ENCODE results near the gene CRACR2B. TPM values are rescaled to one million over a fixed set of nuclear protein-coding genes. Genes with fewer than 3 reads are reported as not detected.

The CRACR2B gene
- total RNA-seq: 5.7 TPM

DNA sequence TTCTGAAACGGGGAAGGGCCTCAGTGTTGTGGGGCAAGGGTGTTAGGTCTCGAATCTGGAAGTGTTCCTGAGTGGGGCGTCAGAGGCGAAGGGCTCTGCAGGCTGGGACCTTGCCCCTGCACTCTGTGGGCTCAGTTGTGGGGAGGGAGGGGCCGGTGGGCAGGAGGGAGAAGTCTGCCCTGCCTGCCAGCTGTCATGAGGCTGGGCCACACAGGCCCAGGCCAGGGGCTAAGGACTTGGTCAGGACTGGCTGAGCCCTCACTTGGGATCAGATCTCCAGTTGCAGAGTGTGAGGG lies at the start of gene CRACR2B:
Gene CRACR2B, plus strand, starts transcription at position 23 of the 296 bp plus-strand sequence. CDS start 689 bp downstream, outside the sequence.
- Histone ChIP-seq H3K36me3 (ENCODE audit: control insufficient read depth in 3 of 3, insufficient read depth in 3 of 3, low read length in 3 of 3) (peaks cover 12 to 20% (median 19%) of the 10 kb centered on the region in 3 donors), H3K4me3 (ENCODE audit: low read length in 3 of 3) (peak within 1 kb of the TSS; percentile 7 to 52 (median 49)), H3K27me3 (ENCODE audit: control insufficient read depth in 3 of 3, insufficient read depth in 3 of 3, low read length in 3 of 3) (peaks cover 13 to 63% (median 26%) of the 10 kb centered on the region in 3 donors), H3K27ac (ENCODE audit: low read depth, low read length) (peak within 1 kb of the TSS; percentile 40), H3K9ac (ENCODE audit: low read depth in 1 of 3, low read length in 3 of 3) (peak within 1 kb of the TSS; percentile 43 to 62 (median 45)), H3K4me1 (ENCODE audit: control insufficient read depth in 3 of 3, insufficient read depth in 3 of 3, low read length in 3 of 3) (peaks cover 54 to 74% (median 55%) of the 10 kb centered on the region in 3 donors), H3K9me3 (ENCODE audit: control insufficient read depth in 3 of 3, low read length in 3 of 3) (no peaks in the 10 kb centered on the region)

DNA sequence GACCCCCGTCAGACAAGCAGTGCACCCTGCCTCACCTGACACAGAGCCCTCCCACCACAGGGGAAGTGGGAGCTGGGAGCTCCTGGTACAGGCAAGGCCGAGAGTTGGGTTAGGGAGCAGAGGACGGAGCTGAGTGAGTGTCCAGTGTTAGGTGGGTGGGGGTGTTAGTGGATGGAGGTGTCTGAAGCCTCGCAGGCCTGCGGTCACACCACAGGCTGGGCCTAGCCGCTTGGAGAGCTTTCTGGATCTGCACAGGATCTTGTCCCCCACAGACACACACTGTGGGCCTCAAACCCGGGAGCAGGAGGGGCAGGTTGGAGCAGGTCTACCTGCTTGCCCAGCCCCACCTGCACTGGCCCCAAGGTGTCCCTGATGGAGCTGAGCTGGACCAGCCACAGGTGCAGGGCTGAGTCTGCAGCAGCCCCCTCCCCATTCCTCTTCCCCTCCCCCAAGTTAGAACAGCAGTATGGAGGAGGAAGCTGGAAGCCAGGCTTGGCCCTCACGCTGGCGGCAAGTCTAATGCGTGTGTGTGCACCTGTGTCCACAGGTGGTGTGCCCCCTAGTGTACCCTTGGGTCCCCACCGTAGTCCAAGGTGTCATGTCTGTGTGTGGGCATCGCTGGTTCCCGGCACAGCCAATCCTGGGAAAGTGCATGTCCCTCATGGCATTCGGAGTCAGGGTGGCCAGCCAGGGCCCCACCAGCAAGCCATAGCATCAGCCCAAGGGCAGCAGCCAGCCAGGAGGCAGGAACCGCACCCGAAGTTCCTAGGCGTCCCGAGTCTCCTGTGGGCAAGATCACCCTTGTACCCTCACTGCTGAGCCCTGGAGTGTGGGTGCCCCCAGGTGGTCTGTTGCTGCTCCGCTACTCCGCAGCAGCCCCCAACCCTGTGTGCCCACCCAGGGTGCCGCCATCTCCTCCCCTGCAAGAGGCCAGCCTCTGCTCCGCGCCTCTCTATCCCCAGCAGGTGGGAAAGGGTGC lies 48.5 kb upstream of the CRACR2B start:
- peaks cover 36 to 42% (median 37%) of the 10 kb centered on the region in 3 donors for H3K4me1 ChIP-seq (ENCODE audit: control insufficient read depth in 3 of 3, insufficient read depth in 3 of 3, low read length in 3 of 3)

DNA sequence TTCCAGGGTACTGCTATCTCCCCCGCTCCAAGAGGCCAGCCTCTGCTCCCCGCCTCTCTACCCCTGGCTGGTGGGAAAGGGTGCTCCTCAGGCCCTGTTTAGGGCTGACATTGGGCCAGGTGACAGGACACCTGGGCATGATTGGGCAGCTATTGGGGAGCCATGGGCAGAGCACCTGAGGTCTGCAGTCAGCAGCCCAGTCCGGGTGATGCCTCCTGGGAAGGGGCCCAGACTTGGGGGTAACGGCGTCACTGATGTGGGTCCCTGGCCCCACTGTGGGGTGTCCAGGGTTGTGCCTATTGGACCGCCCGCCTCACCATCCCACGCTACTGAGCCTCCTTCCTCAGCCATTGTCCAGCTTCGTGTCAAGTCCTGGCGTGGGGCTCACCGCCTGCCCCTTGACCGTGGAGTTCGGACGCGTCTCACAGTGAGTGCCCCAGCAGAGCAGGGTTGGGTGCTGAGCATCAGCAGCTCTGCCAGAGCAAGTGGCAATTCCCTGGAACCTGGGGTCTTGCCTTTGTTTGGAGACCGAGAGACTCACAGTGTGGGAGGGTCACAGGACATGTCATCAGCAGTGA lies 47.7 kb upstream of the CRACR2B start:
- H3K36me3 ChIP-seq (ENCODE audit: control insufficient read depth in 3 of 3, insufficient read depth in 3 of 3, low read length in 3 of 3): peaks cover 8 to 10% (median 10%) of the 10 kb centered on the region in 3 donors
- H3K4me1 ChIP-seq (ENCODE audit: control insufficient read depth in 3 of 3, insufficient read depth in 3 of 3, low read length in 3 of 3): peaks cover 34 to 39% (median 35%) of the 10 kb centered on the region in 3 donors
- no peak overlapping the region for H3K4me3 ChIP-seq (ENCODE audit: low read length in 3 of 3)
- no peaks in the 10 kb centered on the region for H3K27me3 ChIP-seq (ENCODE audit: control insufficient read depth in 3 of 3, insufficient read depth in 3 of 3, low read length in 3 of 3)
- H3K9me3 ChIP-seq (ENCODE audit: control insufficient read depth in 3 of 3, low read length in 3 of 3): no peaks in the 10 kb centered on the region
- H3K9ac ChIP-seq (ENCODE audit: low read depth in 1 of 3, low read length in 3 of 3): no peak overlapping the region
- no peak overlapping the region for H3K27ac ChIP-seq (ENCODE audit: low read depth, low read length)

More for the DNA sequence above, 48.5 kb upstream of the CRACR2B start:
- H3K27ac ChIP-seq (ENCODE audit: low read depth, low read length): no peak overlapping the region
- no peaks in the 10 kb centered on the region for H3K9me3 ChIP-seq (ENCODE audit: control insufficient read depth in 3 of 3, low read length in 3 of 3)
- peaks cover 8 to 10% (median 10%) of the 10 kb centered on the region in 3 donors for H3K36me3 ChIP-seq (ENCODE audit: control insufficient read depth in 3 of 3, insufficient read depth in 3 of 3, low read length in 3 of 3)
- no peak overlapping the region for H3K9ac ChIP-seq (ENCODE audit: low read depth in 1 of 3, low read length in 3 of 3)
- no peak overlapping the region for H3K4me3 ChIP-seq (ENCODE audit: low read length in 3 of 3)
- no peaks in the 10 kb centered on the region for H3K27me3 ChIP-seq (ENCODE audit: control insufficient read depth in 3 of 3, insufficient read depth in 3 of 3, low read length in 3 of 3)

DNA sequence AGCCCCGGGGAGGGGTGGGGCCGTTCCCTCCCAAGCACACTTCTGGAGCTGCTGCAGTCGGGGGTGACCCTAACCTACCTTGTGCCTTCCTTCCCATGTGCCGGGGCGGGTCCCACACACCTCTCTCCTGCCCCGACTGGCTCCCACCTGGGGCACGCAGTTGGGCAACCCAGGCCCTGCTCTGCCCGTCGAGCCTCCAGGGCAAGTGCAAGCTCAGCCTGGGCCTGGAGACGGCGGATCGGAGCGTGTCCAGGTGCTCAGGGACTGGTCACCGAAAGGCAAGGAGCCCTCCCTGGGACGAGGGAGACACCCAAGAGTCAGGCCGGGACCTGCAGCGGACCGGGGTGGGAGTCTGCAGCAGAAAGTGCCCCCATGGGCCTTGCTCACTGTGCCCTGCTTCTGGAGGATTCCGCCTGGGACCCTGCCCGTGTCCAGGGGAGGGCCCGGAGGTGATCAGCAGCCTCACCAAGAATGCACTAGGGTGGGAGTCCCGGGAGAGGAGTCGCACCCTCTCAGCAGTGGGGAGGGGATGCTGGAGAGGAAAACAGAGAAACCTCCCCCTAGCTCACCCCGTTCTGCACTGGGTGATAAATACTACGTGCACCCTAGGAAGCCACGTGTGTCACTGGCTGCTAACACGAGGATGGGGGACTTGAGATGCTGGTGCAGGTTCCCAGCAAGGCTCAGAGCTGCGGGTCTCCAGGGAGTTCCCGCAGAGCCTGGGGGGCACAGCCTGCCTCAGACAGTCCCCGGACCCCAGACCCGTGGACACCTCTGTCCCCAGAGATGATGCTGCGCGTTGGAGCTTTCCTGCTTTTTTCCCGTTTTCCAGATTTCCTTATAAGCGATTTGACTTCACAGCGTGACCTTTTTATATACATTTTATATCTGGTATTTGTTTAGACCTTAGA lies 45.2 kb upstream of the CRACR2B start:
- peaks cover 5 to 8% (median 7%) of the 10 kb centered on the region in 3 donors for H3K27me3 ChIP-seq (ENCODE audit: control insufficient read depth in 3 of 3, insufficient read depth in 3 of 3, low read length in 3 of 3)
- no peak overlapping the region for H3K27ac ChIP-seq (ENCODE audit: low read depth, low read length)
- peak overlapping the region in 1 of 3 donors; percentile 62 for H3K9ac ChIP-seq (ENCODE audit: low read depth in 1 of 3, low read length in 3 of 3)
- H3K4me1 ChIP-seq (ENCODE audit: control insufficient read depth in 3 of 3, insufficient read depth in 3 of 3, low read length in 3 of 3): peaks cover 21 to 26% (median 21%) of the 10 kb centered on the region in 3 donors
- H3K36me3 ChIP-seq (ENCODE audit: control insufficient read depth in 3 of 3, insufficient read depth in 3 of 3, low read length in 3 of 3): peaks cover 8 to 10% (median 10%) of the 10 kb centered on the region in 3 donors
- H3K9me3 ChIP-seq (ENCODE audit: control insufficient read depth in 3 of 3, low read length in 3 of 3): no peaks in the 10 kb centered on the region
- H3K4me3 ChIP-seq (ENCODE audit: low read length in 3 of 3): no peak overlapping the region

DNA sequence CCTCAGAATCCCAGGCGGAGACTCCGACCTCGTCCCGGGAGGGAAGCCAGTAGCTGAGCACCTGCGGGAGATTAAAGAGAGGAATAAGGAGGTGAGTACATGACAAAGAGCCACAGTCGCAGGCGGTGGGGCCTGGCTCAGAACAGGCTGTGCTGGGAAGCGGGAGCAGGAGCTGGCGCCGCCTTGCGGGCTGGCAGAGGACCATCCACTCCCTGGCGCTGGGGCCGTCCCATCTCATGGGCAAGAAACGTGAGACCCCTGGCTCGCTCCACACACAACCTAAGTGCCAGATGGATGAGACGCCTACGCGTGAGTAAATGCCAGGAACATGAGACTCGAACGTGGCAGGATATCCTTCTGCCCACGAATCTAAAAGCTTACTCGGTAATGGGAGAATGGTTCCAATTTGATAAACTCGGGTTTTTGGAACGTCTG lies 44.1 kb upstream of the CRACR2B start:
- Histone ChIP-seq H3K4me1 (ENCODE audit: control insufficient read depth in 3 of 3, insufficient read depth in 3 of 3, low read length in 3 of 3) (peaks cover 16 to 19% (median 16%) of the 10 kb centered on the region in 3 donors), H3K36me3 (ENCODE audit: control insufficient read depth in 3 of 3, insufficient read depth in 3 of 3, low read length in 3 of 3) (peaks cover 8 to 10% (median 10%) of the 10 kb centered on the region in 3 donors), H3K9ac (ENCODE audit: low read depth in 1 of 3, low read length in 3 of 3) (peak overlapping the region; percentile 47 to 62 (median 56)), H3K9me3 (ENCODE audit: control insufficient read depth in 3 of 3, low read length in 3 of 3) (no peaks in the 10 kb centered on the region), H3K4me3 (ENCODE audit: low read length in 3 of 3) (peak overlapping the region; percentile 15 to 47 (median 46)), H3K27me3 (ENCODE audit: control insufficient read depth in 3 of 3, insufficient read depth in 3 of 3, low read length in 3 of 3) (peaks cover 13 to 16% (median 14%) of the 10 kb centered on the region in 3 donors), H3K27ac (ENCODE audit: low read depth, low read length) (peak overlapping the region; percentile 54)

DNA sequence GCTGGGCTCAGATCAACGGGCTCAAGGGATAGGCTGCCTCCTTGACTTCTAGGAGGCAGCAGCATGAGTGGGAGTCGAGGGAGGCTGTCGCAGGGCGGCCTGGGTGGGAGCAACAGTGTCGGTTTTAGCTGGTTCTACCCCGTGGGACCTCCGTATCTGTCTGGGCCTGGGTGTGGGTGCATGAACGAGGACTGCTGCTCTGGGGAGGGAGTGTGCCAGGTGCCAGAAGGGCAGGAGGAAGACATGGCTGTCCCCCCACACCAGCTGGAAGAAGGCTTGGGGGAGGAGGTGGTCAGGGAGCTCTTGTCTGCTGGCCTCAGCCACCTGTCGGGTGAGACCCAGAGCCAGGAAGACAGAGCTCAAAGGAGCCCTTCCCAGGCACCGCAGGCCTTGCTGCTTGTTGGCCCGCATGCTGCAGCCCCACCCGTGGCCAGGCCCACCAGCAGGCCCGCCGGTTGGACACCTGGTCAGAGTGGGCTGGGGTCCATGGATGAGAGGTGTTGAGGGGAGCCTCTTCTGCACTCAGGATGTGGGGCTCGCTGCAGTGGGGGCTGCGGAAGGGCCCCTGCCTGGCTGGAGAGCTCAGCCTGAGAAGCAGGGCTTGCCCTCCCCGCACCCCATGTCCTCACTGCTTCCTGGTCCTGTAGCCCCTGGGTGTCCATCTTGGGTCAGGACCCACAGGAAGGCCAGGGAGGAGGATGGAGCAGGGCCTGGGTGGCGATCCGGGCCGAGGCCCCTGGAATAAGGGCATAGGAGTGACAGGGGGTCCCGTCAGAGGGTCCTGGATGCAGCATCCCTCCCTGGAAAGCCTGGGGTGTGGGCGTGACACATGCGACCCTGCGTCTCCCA lies 41.3 kb upstream of the CRACR2B start:
- H3K36me3 ChIP-seq (ENCODE audit: control insufficient read depth in 3 of 3, insufficient read depth in 3 of 3, low read length in 3 of 3): no peaks in the 10 kb centered on the region
- no peak overlapping the region for H3K9ac ChIP-seq (ENCODE audit: low read depth in 1 of 3, low read length in 3 of 3)
- H3K4me3 ChIP-seq (ENCODE audit: low read length in 3 of 3): no peak overlapping the region
- peaks cover 14 to 22% (median 16%) of the 10 kb centered on the region in 3 donors for H3K4me1 ChIP-seq (ENCODE audit: control insufficient read depth in 3 of 3, insufficient read depth in 3 of 3, low read length in 3 of 3)
- H3K9me3 ChIP-seq (ENCODE audit: control insufficient read depth in 3 of 3, low read length in 3 of 3): no peaks in the 10 kb centered on the region
- H3K27me3 ChIP-seq (ENCODE audit: control insufficient read depth in 3 of 3, insufficient read depth in 3 of 3, low read length in 3 of 3): peaks cover 30 to 36% (median 34%) of the 10 kb centered on the region in 3 donors
- no peak overlapping the region for H3K27ac ChIP-seq (ENCODE audit: low read depth, low read length)

DNA sequence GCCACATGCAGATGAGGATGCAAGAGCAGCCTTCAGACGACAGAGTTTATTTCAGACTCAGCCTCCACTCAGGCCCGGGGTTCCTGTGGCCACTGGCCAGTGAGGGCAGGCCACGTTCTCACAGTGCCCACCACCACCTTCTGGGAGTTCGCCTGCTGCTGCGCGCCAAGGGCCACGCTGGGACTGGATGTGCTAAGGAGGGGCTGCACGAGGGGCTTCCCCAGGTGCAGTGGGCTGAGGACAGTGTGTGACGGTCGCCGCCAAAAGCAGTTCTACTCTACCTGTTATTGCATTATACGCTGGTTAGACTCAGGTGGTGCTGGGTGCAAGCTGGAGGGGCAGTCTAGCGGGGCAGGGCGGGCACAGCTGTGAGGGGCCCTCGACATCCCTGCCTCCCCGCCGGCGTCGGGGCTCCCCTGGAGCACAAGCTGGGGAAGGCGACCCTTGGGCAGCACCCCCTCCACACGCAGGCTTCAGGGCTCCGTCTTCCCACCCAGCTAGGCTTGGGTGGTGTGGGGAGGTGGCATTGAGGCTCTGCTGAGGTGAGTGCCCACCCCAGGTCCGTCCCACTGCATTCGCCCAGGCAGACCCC lies 40.5 kb upstream of the CRACR2B start:
- Histone ChIP-seq H3K9ac (ENCODE audit: low read depth in 1 of 3, low read length in 3 of 3) (no peak overlapping the region), H3K36me3 (ENCODE audit: control insufficient read depth in 3 of 3, insufficient read depth in 3 of 3, low read length in 3 of 3) (no peaks in the 10 kb centered on the region), H3K27me3 (ENCODE audit: control insufficient read depth in 3 of 3, insufficient read depth in 3 of 3, low read length in 3 of 3) (peaks cover 30 to 39% (median 37%) of the 10 kb centered on the region in 3 donors), H3K27ac (ENCODE audit: low read depth, low read length) (no peak overlapping the region), H3K4me1 (ENCODE audit: control insufficient read depth in 3 of 3, insufficient read depth in 3 of 3, low read length in 3 of 3) (peaks cover 14 to 22% (median 16%) of the 10 kb centered on the region in 3 donors), H3K4me3 (ENCODE audit: low read length in 3 of 3) (no peak overlapping the region), H3K9me3 (ENCODE audit: control insufficient read depth in 3 of 3, low read length in 3 of 3) (no peaks in the 10 kb centered on the region)

DNA sequence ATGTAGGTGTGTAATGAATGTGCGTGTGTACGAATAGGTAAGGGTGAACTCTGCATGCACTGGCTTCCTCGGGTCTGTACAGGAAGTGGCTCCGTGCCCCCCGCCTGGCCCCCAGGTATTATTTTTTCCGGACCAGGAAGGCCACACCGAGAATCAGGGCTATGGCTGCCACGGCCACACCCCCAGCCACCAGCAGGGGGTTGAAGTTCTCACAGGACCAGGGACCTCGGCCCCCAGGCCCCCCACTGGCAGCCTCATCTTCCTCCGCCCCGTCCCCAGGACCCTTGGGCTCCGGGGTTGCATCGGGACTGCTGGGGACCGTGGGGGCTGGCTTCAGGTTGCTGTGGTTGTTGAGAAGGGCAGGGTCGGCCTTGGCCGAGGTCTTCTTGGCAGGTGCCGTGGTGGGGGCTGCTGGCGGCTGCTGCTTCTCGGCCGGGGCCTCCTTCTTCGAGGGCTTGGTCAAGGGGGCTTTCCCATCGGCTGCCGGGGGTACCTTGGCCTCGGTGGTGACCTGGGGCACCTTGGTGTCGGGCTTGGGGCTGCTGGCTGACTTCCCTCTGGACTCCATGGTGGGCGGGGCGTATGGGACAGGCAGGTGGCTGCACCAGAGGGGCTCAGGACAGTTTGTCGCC lies 39.6 kb upstream of the CRACR2B start:
- H3K4me1 ChIP-seq (ENCODE audit: control insufficient read depth in 3 of 3, insufficient read depth in 3 of 3, low read length in 3 of 3): peaks cover 8 to 12% (median 8%) of the 10 kb centered on the region in 3 donors
- peaks cover 30 to 42% (median 37%) of the 10 kb centered on the region in 3 donors for H3K27me3 ChIP-seq (ENCODE audit: control insufficient read depth in 3 of 3, insufficient read depth in 3 of 3, low read length in 3 of 3)
- H3K27ac ChIP-seq (ENCODE audit: low read depth, low read length): no peak overlapping the region
- no peaks in the 10 kb centered on the region for H3K9me3 ChIP-seq (ENCODE audit: control insufficient read depth in 3 of 3, low read length in 3 of 3)
- no peaks in the 10 kb centered on the region for H3K36me3 ChIP-seq (ENCODE audit: control insufficient read depth in 3 of 3, insufficient read depth in 3 of 3, low read length in 3 of 3)
- no peak overlapping the region for H3K9ac ChIP-seq (ENCODE audit: low read depth in 1 of 3, low read length in 3 of 3)
- H3K4me3 ChIP-seq (ENCODE audit: low read length in 3 of 3): no peak overlapping the region
